Kidney (tissue), 14 donors: ENCODE results near the gene NCBP1. TPM values are rescaled to one million over a fixed set of nuclear protein-coding genes. Genes with fewer than 3 reads are reported as not detected.

ENCODE experiments used
- DNase-seq, 5 donors: peaks; one replicate each; pipeline ENCODE4 v3.0.0-alpha.2; 2013 to 2020
- FAIRE-seq: peaks from 2 replicates; lab custom pipeline; 2012; peaks lifted over from hg19 to GRCh38; lab: Jason Lieb, UNC
- H3K27ac ChIP-seq, 2 donors: one replicate each; pipeline ENCODE4 v1.7.0; 2013; ENCODE audit warnings: low read depth in 2 of 2, low read length in 2 of 2, inconsistent platforms in 1 of 2
- H3K27me3 ChIP-seq: one replicate; pipeline ENCODE4 v1.7.1; 2013; ENCODE audit warnings: low read length, inconsistent platforms; ENCODE audit not compliant: control insufficient read depth, insufficient read depth
- H3K36me3 ChIP-seq, 3 donors: one replicate each; pipeline versions ENCODE4 v1.7.0 to v1.7.1; 2013; ENCODE audit warnings: low read length in 3 of 3, control low read depth in 1 of 3, inconsistent platforms in 1 of 3; ENCODE audit not compliant: insufficient read depth in 3 of 3, control insufficient read depth in 2 of 3
- H3K4me1 ChIP-seq, 3 donors: one replicate each; pipeline versions ENCODE4 v1.7.0 to v1.7.1; 2013; ENCODE audit warnings: low read length in 3 of 3, inconsistent platforms in 1 of 3, low read depth in 1 of 3; ENCODE audit not compliant: control insufficient read depth in 2 of 3, insufficient read depth in 2 of 3
- H3K4me3 ChIP-seq, 3 donors: one replicate each; pipeline versions ENCODE4 v1.7.0 to v1.8.1; 2013; ENCODE audit warnings: low read length in 3 of 3, control low read depth in 1 of 3, inconsistent platforms in 1 of 3
- H3K9ac ChIP-seq, 3 donors: one replicate each; pipeline versions ENCODE4 v1.7.0 to v1.7.1; 2013; ENCODE audit warnings: low read length in 3 of 3, control low read depth in 1 of 3, inconsistent platforms in 1 of 3
- H3K9me3 ChIP-seq, 3 donors: one replicate each; pipeline versions ENCODE4 v1.7.0 to v1.7.1; 2013; ENCODE audit warnings: low read length in 3 of 3, control low read depth in 1 of 3, inconsistent platforms in 1 of 3; ENCODE audit not compliant: control insufficient read depth in 2 of 3, insufficient read depth in 1 of 3
- intact Hi-C: fragments of 100-400 bp; cut with DNase I; formaldehyde crosslinking; loops from one replicate; pipeline ENCODE4 v1.11.1; 2022
- polyA plus RNA-seq: library from polyadenylated mRNA; stranded (reverse); fragments of 350-450 nt; fragmentation: Illumina TruSeq; extraction: RNeasy Lipid Tissue Mini Kit (QIAGEN cat#74804); gene quantifications from one replicate; pipeline ENCODE4 v1.2.3, GENCODE V29; 2014; ENCODE audit warnings: low read depth, low replicate concordance; ENCODE audit not compliant: insufficient read depth
- total RNA-seq: library from RNA; stranded (reverse); fragmentation: NEBNext Ultra II Directional; extraction: Animal tissue kit (Norgen Biotek cat#: 25700); gene quantifications from one replicate; pipeline ENCODE4 v1.2.1, GENCODE V29; 2021
- TF ChIP-seq, protein P1 (sequence below): IDR thresholded peaks from 3 replicates; pipeline ENCODE4 v1.5.1; 2012; ENCODE audit warnings: mild to moderate bottlenecking, moderate library complexity, borderline replicate concordance; ENCODE audit not compliant: insufficient read depth; ENCODE audit errors: extremely low read depth
- donor health status: control.
- donor health status: control.
- donor health status: control.
- donor health status: control.
- donor health status: control.
- donor health status: DM: yes; HTN: yes; CAD: no.
- donor health status: Normal renal cell carcinoma (clear cell type).

NCBP1 gene
- total and polyA plus RNA-seq, 2 donors from 2014 or later, result 15.1 to 28.5 TPM

GRCh38 chr9:97629156-97629555, 4.5 kb upstream of the NCBP1 start:
- Histone ChIP-seq H3K36me3 (peaks cover 0 to 10% (median 0%) of the 10 kb centered on the region in 3 donors), H3K4me3 (no peak overlapping the region), H3K27ac (no peak overlapping the region), H3K9ac (no peak overlapping the region), H3K9me3 (no peaks in the 10 kb centered on the region), H3K4me1 (peaks cover 0 to 9% (median 8%) of the 10 kb centered on the region in 3 donors), H3K27me3 (no peaks in the 10 kb centered on the region)
- no peak for DNase-seq
- intact Hi-C loops, result no loop called here
- TF ChIP-seq, protein P1, sequence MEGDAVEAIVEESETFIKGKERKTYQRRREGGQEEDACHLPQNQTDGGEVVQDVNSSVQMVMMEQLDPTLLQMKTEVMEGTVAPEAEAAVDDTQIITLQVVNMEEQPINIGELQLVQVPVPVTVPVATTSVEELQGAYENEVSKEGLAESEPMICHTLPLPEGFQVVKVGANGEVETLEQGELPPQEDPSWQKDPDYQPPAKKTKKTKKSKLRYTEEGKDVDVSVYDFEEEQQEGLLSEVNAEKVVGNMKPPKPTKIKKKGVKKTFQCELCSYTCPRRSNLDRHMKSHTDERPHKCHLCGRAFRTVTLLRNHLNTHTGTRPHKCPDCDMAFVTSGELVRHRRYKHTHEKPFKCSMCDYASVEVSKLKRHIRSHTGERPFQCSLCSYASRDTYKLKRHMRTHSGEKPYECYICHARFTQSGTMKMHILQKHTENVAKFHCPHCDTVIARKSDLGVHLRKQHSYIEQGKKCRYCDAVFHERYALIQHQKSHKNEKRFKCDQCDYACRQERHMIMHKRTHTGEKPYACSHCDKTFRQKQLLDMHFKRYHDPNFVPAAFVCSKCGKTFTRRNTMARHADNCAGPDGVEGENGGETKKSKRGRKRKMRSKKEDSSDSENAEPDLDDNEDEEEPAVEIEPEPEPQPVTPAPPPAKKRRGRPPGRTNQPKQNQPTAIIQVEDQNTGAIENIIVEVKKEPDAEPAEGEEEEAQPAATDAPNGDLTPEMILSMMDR, result no peak
- no peak for FAIRE-seq

- Histone ChIP-seq H3K4me3 (no peak overlapping the region), H3K9me3 (no peaks in the 10 kb centered on the region), H3K9ac (no peak overlapping the region), H3K4me1 (peaks cover 0 to 9% (median 8%) of the 10 kb centered on the region in 3 donors), H3K36me3 (peaks cover 0 to 1% (median 0%) of the 10 kb centered on the region in 3 donors), H3K27me3 (no peaks in the 10 kb centered on the region), H3K27ac (no peak overlapping the region)
- no peak for FAIRE-seq
- TF ChIP-seq, protein P1, result no peak
- intact Hi-C loops, result no loop called here
- DNase-seq, result no peak
Observed at GRCh38 chr9:97630591-97630990, 3.0 kb upstream of the NCBP1 start.

DNA sequence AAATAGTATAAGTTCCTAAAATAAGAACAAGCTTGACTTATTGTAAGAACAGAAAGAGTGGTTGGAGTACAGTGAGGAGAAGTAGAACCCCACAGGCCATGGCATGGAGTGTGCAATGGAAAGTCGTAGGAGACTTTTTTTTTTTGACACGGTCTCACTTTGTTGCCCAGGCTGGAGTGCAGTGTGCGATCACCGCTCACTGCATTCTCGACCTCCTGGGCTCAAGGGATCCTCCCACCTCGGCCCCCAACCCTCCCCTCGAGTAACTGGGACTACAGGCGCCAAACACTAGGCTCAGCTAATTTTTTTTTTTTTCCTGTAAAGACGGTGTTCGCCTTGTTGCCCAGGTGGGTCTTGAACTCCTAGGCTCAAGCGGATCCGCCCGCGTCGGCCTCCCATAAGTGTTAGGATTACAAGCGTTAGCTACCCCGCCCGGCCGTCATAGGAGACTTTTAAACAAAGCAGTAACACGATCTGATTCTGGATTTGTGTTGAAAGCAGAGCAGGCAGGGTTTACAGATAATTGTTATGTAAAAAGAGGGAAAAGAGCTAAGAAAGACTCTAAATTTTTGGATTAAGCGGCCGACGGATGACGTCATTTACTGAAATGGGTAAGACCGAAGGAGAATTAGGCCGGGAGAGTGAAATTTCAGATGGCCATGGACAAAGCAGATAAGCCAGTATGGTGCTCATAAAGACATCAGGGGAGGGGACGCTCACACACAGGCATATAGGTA, 1.2 kb upstream of the NCBP1 start:
- Histone ChIP-seq H3K27ac (peak overlapping the region; percentile 92 to 99), H3K27me3 (no peaks in the 10 kb centered on the region), H3K9ac (peak overlapping the region; percentile 92 to 99 (median 96)), H3K9me3 (no peaks in the 10 kb centered on the region), H3K36me3 (no peaks in the 10 kb centered on the region), H3K4me3 (peak overlapping the region; percentile 83 to 99 (median 99)), H3K4me1 (peaks cover 0 to 12% (median 11%) of the 10 kb centered on the region in 3 donors)
- DNase-seq (peak; percentile 72 to 91 (median 83)), FAIRE-seq (no peak)
- TF ChIP-seq, protein P1, result no peak
- intact Hi-C loops, result no loop called here
